Measurements from ENCODE around the gene CEMIP2.
"Not testable (repeated sequence)": the region's sequence is repeated elsewhere in the genome, so short reads cannot be mapped to it uniquely, and the experiment has no call there.

Gene CEMIP2

DNA sequence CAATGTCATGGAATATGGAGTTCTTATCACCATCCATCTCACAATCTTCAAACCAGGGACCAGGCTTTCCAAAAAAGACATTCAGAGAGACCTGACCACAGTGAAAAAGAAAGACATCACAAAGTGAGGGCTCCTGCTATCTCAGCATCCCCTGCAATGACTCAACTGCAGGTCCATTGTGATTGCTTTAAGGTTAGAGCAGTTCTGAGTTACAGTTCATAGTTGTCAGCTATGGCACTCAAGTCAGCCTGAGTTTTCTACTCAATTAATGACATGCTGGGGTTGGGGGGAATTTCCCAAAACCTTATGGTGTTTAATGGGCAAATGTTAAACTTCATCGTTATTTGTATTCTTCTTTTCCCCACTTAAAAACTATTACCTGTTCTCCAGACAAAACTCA lies 58.9 kb downstream of the CEMIP2 start:
- no peak for DNase-seq (ENCODE audit: low read depth, low spot score)

DNA sequence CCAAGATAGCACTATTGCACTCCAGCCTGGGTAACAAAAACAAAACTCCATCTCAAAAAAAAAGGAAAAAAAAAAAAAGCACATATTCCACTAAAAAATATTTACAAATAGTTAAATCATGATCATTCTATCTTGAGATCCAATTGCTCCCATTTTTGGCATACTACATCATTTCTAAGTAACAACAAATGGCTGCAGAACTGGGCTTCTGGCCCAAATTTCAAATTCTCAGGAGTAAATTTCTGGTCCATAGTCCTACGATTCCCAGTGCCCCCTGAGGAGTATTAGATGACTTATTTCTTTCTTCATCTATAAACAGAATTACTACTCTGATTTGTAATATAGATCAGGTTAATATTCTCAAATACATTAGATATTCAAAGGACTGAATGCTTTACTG lies 62.1 kb downstream of the CEMIP2 start:
- DNase-seq (ENCODE audit: low read depth, low spot score) = no peak

DNA sequence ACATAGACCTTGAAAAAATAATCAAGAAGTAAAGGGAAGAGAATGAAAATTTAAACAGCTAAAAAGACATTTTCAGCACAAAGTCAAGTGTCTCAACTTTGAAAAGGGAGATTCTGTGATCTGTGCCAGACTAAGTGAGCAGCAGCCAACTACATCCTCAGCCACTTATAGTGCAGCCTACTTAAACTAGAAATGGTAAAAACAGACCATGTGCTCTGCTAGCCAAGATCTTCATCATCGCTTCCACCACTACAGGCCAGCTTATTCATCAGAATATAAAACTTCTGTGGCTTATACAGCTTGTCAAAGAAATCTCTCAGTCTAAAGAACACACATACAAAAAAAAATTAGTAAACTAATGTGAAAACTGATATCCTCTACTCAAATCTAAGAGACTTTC lies 63.5 kb downstream of the CEMIP2 start:
- DNase-seq (ENCODE audit: low read depth, low spot score) = no peak

DNA sequence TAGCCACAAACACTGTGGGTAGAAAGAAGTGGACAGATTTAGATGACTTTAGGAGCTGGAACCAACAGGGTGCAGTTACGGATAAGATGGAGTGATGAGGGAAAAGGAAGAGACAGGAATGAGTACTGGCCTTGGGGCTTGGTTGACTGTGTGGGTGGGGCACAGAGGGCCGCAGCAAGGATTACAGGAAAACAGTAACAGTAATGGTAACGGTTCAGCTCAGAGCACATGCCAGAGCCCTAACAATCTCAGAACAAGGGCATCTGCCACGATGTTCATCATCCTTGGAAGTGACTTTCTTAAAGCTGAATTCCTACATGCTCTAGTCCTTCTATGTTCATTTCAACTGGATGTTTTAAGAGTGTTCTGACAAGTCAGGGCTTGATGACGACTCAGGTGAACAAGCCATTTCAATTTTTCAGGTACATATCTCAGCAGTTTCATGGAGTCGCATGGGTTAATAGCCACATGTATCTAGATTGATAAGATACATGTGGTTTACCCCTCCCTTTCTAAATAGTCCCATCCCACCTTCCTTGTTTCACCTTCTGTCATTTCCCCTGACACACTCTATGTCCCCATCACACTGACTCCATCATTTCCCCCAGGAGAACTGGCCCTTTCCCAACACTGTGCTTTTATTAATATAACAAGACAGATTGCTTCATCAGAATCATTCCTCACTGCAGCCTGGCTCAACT lies 65.0 kb downstream of the CEMIP2 start:
- DNase-seq (ENCODE audit: low read depth, low spot score) = no peak

GRCh38 chr9:71697882-71698281 lies 70.4 kb downstream of the CEMIP2 start:
- DNase-seq (ENCODE audit: low read depth, low spot score) = no peak

- no peak for DNase-seq (ENCODE audit: low read depth, low spot score)
Observed at GRCh38 chr9:71694332-71694731, 74.0 kb downstream of the CEMIP2 start.

DNA sequence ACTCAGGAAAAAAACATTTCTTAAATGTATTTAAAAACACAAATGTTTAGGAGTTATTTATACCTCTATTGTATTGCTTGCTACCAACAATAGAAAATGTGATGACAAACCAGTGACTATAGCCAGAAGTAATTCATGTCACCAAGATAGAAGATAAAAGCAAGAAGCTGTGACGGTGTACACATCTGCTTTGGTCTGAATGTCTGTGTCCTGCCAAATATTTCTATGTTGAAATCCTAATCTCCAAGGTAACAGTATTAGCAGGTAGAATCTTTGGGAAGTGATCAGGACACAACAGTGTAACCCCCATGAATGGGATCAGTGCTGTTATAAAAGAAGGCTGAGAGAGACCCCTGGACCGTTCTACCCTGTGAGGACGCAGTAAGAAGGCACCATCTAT lies 74.7 kb downstream of the CEMIP2 start:
- DNase-seq (ENCODE audit: low read depth, low spot score) = no peak

GRCh38 chr9:71692337-71692736 lies 76.0 kb downstream of the CEMIP2 start:
- DNase-seq (ENCODE audit: low read depth, low spot score) = no peak

DNA sequence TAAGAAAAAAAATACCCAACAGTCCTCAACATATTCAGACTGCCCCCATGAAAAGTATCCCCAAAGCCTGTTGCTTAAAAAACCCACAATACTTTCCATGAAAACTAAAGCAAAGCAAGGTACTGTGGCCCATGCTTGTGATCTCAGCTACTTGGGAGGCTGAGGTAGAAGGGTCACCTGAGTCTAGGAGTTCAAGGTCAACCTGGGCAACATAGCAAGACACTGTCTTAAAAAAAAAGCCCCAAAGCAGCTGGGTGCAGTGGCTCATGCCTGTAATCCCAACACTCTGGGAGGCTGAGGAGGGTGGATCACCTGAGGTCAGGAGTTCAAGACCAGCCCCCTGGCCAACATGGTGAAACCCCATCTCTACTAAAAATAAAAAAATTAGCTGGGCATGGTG lies 76.7 kb downstream of the CEMIP2 start:
- DNase-seq (ENCODE audit: low read depth, low spot score) = not testable (repeated sequence)

DNA sequence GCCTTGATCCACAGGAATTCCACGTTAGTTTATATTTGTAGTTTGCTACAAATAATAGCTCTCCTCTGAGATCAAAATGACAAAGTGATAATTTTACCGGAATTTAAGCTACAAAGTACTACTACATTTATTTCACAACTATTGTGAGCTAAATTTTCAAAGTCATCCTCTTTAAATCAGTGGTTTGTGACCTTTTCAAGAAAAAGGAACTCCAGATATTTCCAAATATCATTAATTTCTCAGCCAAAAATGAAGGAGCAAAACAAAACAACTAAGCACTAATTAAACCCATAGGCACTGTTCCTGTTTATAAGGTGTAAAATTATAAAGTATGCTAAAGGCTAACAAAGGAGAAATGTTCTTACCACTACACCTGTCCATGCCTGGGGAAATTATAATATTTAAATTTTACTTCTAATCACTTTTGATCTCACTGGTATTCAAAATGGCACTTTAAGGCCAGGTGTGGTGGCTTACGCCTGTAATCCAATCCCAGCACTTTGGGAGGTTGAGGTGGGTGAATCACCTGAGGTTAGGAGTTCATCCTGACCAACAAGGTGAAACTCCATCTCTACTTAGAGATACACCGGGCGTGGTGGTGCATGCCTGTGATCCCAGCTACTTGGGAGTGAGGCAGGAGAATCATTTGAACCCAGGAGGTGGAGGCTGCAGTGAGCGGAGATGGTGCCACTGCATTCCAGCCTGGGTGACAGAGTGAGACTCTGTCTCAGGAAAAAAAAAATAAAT lies 77.5 kb downstream of the CEMIP2 start:
- no peak for DNase-seq (ENCODE audit: low read depth, low spot score)

- no peak for DNase-seq (ENCODE audit: low read depth, low spot score)
Observed at GRCh38 chr9:71690063-71690688, 78.1 kb downstream of the CEMIP2 start.

DNA sequence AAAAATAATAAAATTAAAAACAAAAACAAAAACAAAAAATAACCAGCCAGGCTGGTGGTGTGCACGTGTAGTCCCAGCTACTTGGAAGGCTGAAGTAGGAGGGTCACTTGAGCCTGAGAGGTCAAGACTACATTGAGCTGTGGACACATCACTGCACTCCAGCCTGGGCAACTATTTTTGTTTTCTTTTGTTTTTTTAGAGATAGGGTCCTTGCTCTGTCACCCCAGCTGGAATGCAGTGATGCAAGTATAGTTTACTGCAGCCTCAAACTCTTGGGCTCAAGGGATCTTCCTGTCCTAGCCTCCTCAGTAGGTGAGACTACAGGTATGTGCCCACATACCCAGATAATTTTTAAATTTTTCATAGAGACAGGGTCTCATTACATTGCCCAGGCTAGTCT lies 80.6 kb downstream of the CEMIP2 start:
- DNase-seq (ENCODE audit: low read depth, low spot score) = no peak

DNA sequence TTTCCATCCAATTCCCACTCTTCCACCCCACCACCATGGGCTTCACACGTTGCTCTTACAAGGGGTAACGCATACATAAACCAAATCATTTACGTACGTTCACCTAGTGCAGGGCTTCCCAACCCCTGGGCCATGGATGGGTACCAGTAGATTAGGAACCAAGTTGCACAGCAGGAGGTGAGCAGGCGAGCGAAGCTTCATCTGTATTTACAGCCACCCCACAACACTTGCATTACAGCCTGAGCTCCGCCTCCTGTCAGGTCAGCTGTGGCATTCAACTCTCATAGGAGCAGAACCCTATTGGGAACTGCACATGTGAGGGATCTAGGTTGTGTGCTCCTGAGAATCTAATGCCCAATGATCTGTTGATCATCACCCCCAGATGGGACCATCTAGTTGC lies 82.3 kb downstream of the CEMIP2 start:
- DNase-seq (ENCODE audit: low read depth, low spot score) = no peak

DNA sequence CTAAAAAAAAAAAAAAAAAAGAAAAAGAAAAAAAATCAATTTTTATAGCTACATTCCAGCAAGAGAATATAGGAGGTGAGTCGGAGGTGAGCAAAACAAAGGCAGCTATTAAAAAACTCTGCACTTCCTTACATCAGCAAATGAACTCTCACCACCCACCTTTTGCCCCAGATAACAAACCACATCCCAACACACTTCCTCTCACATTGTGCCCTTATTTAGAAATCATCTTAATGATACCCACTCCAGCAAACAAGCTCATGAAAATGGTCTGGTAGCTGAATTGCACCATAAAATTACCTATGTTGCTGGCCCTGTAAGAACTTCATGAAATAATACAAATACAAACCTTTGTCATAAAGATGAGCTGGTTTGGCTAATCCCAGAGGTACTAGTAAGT lies 82.9 kb downstream of the CEMIP2 start:
- peak; percentile 6 for DNase-seq (ENCODE audit: low read depth, low spot score)

GRCh38 chr9:71684566-71684965 lies 83.7 kb downstream of the CEMIP2 start:
- no peak for DNase-seq (ENCODE audit: low read depth, low spot score)

GRCh38 chr9:71683598-71684235 lies 84.6 kb downstream of the CEMIP2 start:
- DNase-seq (ENCODE audit: low read depth, low spot score) = no peak

- no peak for DNase-seq (ENCODE audit: low read depth, low spot score)
Observed at GRCh38 chr9:71681708-71682272, 86.5 kb downstream of the CEMIP2 start.

DNA sequence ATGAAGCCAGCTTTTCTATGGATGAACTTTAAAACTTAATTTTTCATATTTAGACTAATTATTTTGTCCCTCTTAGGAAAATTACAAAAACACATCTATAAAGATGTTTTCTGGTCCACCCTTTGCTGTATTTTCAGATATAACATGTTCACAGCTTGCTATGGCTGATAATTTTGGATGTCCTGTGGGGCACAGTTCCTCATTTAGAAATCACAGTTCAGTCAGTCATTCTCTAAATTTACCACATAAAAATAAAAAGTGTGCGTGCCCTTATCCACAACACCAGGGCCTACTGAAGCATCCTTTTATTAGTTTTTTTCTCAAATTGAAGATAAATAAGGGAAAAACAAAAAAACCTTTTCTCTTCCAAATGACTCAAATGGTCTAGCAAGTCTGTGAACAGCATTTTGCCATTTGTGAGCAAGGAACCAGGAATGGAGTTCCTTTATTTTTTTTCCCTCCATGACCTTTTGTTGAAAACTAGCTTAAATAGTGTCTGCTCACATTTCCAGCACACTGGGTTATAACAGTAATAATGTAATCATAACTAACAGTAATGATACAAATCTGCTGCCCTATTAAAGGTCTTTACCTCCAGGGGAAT lies 87.1 kb downstream of the CEMIP2 start:
- DNase-seq (ENCODE audit: low read depth, low spot score) = no peak

- no peak for DNase-seq (ENCODE audit: low read depth, low spot score)
Observed at GRCh38 chr9:71680189-71680980, 87.9 kb downstream of the CEMIP2 start.

DNA sequence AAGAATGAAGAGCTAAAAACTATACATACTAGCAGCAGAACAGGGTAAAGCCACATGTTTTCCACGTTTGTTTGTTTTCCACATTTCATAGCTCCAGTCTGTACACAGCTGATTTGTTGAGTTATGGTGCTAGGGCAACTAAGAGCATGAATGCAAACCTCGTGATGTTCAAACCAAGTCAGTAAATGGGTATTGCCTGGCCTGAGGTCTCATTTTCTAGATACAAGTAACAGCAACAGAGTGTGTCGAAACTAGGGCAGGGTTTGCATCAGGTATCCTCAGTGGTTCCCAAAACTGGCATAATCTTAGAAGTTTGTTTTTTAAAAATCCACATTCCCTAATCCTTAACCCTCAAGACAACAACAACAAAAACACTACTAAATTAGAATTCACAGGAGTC lies 89.3 kb downstream of the CEMIP2 start:
- DNase-seq (ENCODE audit: low read depth, low spot score) = no peak

GRCh38 chr9:71677209-71677608 lies 91.1 kb downstream of the CEMIP2 start:
- DNase-seq (ENCODE audit: low read depth, low spot score) = no peak

Data from activated CD4-positive, CD25-positive, alpha-beta regulatory T cell treated with anti-CD3 and anti-CD28 coated beads, Interleukin-2, amount 50 U/mL, for 16 hours (primary cell).